GM12878 (cell line): ENCODE measurements around the gene PHF1. TPM values are rescaled to one million over a fixed set of nuclear protein-coding genes. Genes with fewer than 3 reads are reported as not detected.
A peak's percentile ranks its signal among the peaks of the same experiment; 100 is the strongest.

Experiments
- ATAC-seq: fragments of 200-7000 bp; cut with Tn5 transposase; 3 replicates; pipeline ENCODE4 v1.9.1; 2020; ENCODE audit warnings: mild to moderate bottlenecking, moderate library complexity
- BruUV-seq: library from RNA; stranded (reverse); fragments of 400-500 nt; replicated peaks from 2 replicates; lab custom pipeline; 2021; lab: Mats Ljungman, UMichigan
- CTCF ChIA-PET: fragments of 300-600 bp; sonication (Branson Sonifier 250); formaldehyde crosslinking; extraction: SDS; loops from one replicate; lab custom pipeline; 2021; ENCODE audit warnings: inconsistent platforms; lab: Yijun Ruan, JAX
- POLR2A ChIA-PET: fragments of 350-600 bp; formaldehyde crosslinking; extraction: SDS; loops from one replicate; lab custom pipeline; 2021; ENCODE audit warnings: inconsistent platforms; lab: Charles Lee
- RAD21 ChIA-PET: fragments of 300-600 bp; sonication (Branson Sonifier 250); formaldehyde crosslinking; loops from one replicate; lab custom pipeline; 2023; ENCODE audit warnings: antibody characterized with exemption; ENCODE audit not compliant: unreplicated experiment; lab: Charles Lee
- SMC1A ChIA-PET: fragments of 300-600 bp; sonication (Branson Sonifier 250); formaldehyde crosslinking; loops from one replicate; lab custom pipeline; 2023; ENCODE audit not compliant: unreplicated experiment, uncharacterized antibody; lab: Charles Lee
- DNase-seq: peaks from one replicate; pipeline ENCODE4 v3.0.0-alpha.2; 2011; ENCODE audit warnings: low read depth, low spot score
- FAIRE-seq: peaks from 3 replicates; lab custom pipeline; 2011; peaks lifted over from hg19 to GRCh38; lab: Jason Lieb, UNC
- H2AFZ ChIP-seq: 2 replicates; pipeline ENCODE4 v1.6.0; 2011; ENCODE audit warnings: low read depth, low read length, control low read depth; ENCODE audit not compliant: control insufficient read depth
- H3K27ac ChIP-seq: 2 replicates; pipeline ENCODE4 v1.5.1; 2011; ENCODE audit warnings: control low read depth; ENCODE audit not compliant: control insufficient read depth, insufficient read depth
- H3K27me3 ChIP-seq, 2 experiments: replicated peaks in 1 of 2; 2 replicates each; pipeline versions ENCODE4 v1.6.0 to v1.6.1; 2011; ENCODE audit warnings: low read length in 1 of 2; ENCODE audit not compliant: control insufficient read depth in 2 of 2, insufficient read depth in 2 of 2
- H3K36me3 ChIP-seq, 2 experiments: 2 replicates each; pipeline ENCODE4 v1.5.1; 2011; ENCODE audit warnings: low read length in 1 of 2; ENCODE audit not compliant: control insufficient read depth in 2 of 2, insufficient read depth in 2 of 2
- H3K4me1 ChIP-seq: 2 replicates; pipeline ENCODE4 v1.6.1; 2011; ENCODE audit warnings: mild to moderate bottlenecking, low read length, moderate library complexity, mixed read lengths; ENCODE audit not compliant: control insufficient read depth, insufficient read depth
- H3K4me2 ChIP-seq: 2 replicates; pipeline ENCODE4 v1.6.0; 2011; ENCODE audit warnings: control low read depth; ENCODE audit not compliant: control insufficient read depth, insufficient read depth
- H3K4me3 ChIP-seq: fragments of 200-600 bp; sonication (generic); 2 replicates; pipeline ENCODE4 v1.5.1; 2016
- H3K79me2 ChIP-seq: 2 replicates; pipeline ENCODE4 v1.6.0; 2011; ENCODE audit warnings: low read length; ENCODE audit not compliant: control insufficient read depth, insufficient read depth
- H3K9ac ChIP-seq: 2 replicates; pipeline ENCODE4 v1.8.0; 2011; ENCODE audit warnings: low read length, control low read depth, mixed read lengths; ENCODE audit not compliant: control insufficient read depth, insufficient read depth
- H3K9me3 ChIP-seq: replicated peaks from 3 replicates; pipeline ENCODE4 v1.5.1; 2011; ENCODE audit warnings: mild to moderate bottlenecking, low read length; ENCODE audit not compliant: control insufficient read depth, insufficient read depth
- H4K20me1 ChIP-seq: 2 replicates; pipeline ENCODE4 v1.6.0; 2011; ENCODE audit not compliant: control insufficient read depth, insufficient read depth
- BACH1 ChIP-seq: fragments of 450-650 bp; IDR thresholded peaks from 2 replicates; pipeline ENCODE4 v1.6.1; 2017; ENCODE audit warnings: mild to moderate bottlenecking, borderline replicate concordance
- BCLAF1 ChIP-seq: fragments of 450-650 bp; IDR thresholded peaks from 2 replicates; pipeline ENCODE4 v1.6.1; 2017; ENCODE audit warnings: antibody characterized with exemption, mild to moderate bottlenecking, moderate library complexity
- CHD1 ChIP-seq: IDR thresholded peaks from 2 replicates; pipeline ENCODE4 v1.6.1; 2012; ENCODE audit warnings: low read depth, low read length, improper control_type of control experiment
- CTCF ChIP-seq, 3 experiments: IDR thresholded peaks in 2 of 3; conservative IDR thresholded peaks in 1 of 3; 2 replicates each; pipeline ENCODE4 v1.5.1; 2011; ENCODE audit warnings: low read depth in 3 of 3, low read length in 3 of 3, mild to moderate bottlenecking in 3 of 3, control low read depth in 2 of 3, moderate library complexity in 2 of 3, inconsistent platforms in 1 of 3, mixed read lengths in 1 of 3; ENCODE audit not compliant: control insufficient read depth in 2 of 3, insufficient read depth in 1 of 3; ENCODE audit errors: extremely low read depth in 1 of 3
- RAD21 ChIP-seq: IDR thresholded peaks from 2 replicates; pipeline ENCODE4 v1.6.1; 2011; ENCODE audit warnings: mild to moderate bottlenecking, low read depth, low read length, moderate library complexity; ENCODE audit not compliant: insufficient read depth
- SMC3 ChIP-seq: IDR thresholded peaks from 2 replicates; pipeline ENCODE4 v1.6.1; 2011; ENCODE audit warnings: low read length, improper control_type of control experiment, borderline replicate concordance
- WGBS: methylation state at CpG from one replicate; pipeline ENCODE4 v1.1.6; 2016; ENCODE audit warnings: low lambda C conversion rate; ENCODE audit not compliant: insufficient replicate concordance, insufficient coverage; ENCODE audit errors: missing lambda C conversion rate; 5-methylcytosine and 5-hydroxymethylcytosine counted together
- in situ Hi-C: fragments of 300-500 bp; cut with MboI; formaldehyde crosslinking; loops from 9 replicates; pipeline ENCODE4 v1.14.3; 2018; ENCODE audit warnings: mixed read lengths
- intact Hi-C: fragments of 100-400 bp; cut with micrococcal nuclease; formaldehyde crosslinking; loops from one replicate; pipeline ENCODE4 v1.14.2; 2022; ENCODE audit not compliant: unreplicated experiment
- polyA plus RNA-seq, 11 experiments: library from polyadenylated mRNA; depleted of rRNA in 4 of 11; unstranded in 6 of 11; stranded (reverse) in 5 of 11; fragments of >200 nt; fragmentation: Nextera tagmentation in 4 of 11; fragmentation: Illumina TruSeq in 1 of 11; extraction: Ambion mirVana in 4 of 11; extraction: Trizol in 1 of 11; gene quantifications; 1 replicate in 1 of 11; 2 replicates in 10 of 11; pipeline versions ENCODE4 v1.2.1 to v1.2.3, GENCODE V29; 2011 to 2016; ENCODE audit warnings: inconsistent platforms in 2 of 11, missing spikeins in 2 of 11, low read depth in 1 of 11
- total RNA-seq, 4 experiments: library from RNA; depleted of rRNA in 3 of 4; stranded (reverse); fragments of >200 nt in 3 of 4; fragmentation: Illumina TruSeq in 1 of 4; extraction: Trizol in 1 of 4; gene quantifications; 2 replicates each; pipeline versions ENCODE4 v1.2.1 to v1.2.3, GENCODE V29; 2013 to 2021

PHF1 gene
- total and polyA plus RNA-seq, 10 of the 15 experiments (the other 5 are each of a cell fraction or from before 2014, with no cell fraction given): 1.3 to 17.8 (median 6.2) TPM

- H2AFZ ChIP-seq: no peak overlapping the region
- no peak overlapping the region for H3K4me2 ChIP-seq
- H3K36me3 ChIP-seq: peaks cover 33 to 34% of the 10 kb centered on the region in 2 experiments
- RAD21 ChIA-PET: no interaction called here
- H3K27me3 ChIP-seq: no peaks in the 10 kb centered on the region
- ATAC-seq (no peak), DNase-seq (no peak), FAIRE-seq (no peak)
- H3K4me1 ChIP-seq: peaks cover 7% of the 10 kb centered on the region; the same call in 1 of the 2 replicates
- H3K27ac ChIP-seq: no peak overlapping the region
- intact Hi-C loops: no loop called here
- no peaks in the 10 kb centered on the region for H3K9me3 ChIP-seq
- in situ Hi-C loops: no loop called here
- H3K79me2 ChIP-seq: peaks cover 2% of the 10 kb centered on the region; the same call in 1 of the 2 replicates
- POLR2A ChIA-PET: no interaction called here
- TF ChIP-seq SMC3 (peak; percentile 12; the same call in 1 of the 2 replicates), BACH1 (no peak), BCLAF1 (no peak), CTCF (IDR thresholded peaks at IDR 0.05 in 2 of 3, conservative IDR thresholded peaks at IDR 0.05 in 1 of 3; ENCODE audit: control insufficient read depth in 2 of 3, extremely low read depth in 1 of 3, insufficient read depth in 1 of 3, low read depth in 3 of 3, low read length in 3 of 3) (peak; percentile 5 to 28 (median 10); a peak in 2 of 6 replicates), CHD1 (no peak), RAD21 (peak; percentile 52)
- CTCF ChIA-PET: no interaction called here
- H4K20me1 ChIP-seq: no peaks in the 10 kb centered on the region
- no peak overlapping the region for H3K9ac ChIP-seq
- H3K4me3 ChIP-seq: no peak overlapping the region
- BruUV-seq: no TSS peak
- WGBS: 76% methylated on average over 5 of the region's 5 CpGs
- SMC1A ChIA-PET: interaction anchor here (0.6 kb wide), 1 partner anchor 130 kb away, joined by 3 read pairs; the partner anchor contains the start of gene B3GALT4
These were observed 3.6 kb upstream of the PHF1 start for GRCh38 chr6:33407132-33407718.
